ENCODE results near the gene PANX2. TPM values are rescaled to one million over a fixed set of nuclear protein-coding genes. Genes with fewer than 3 reads are reported as not detected.

Gene PANX2
- 1.5 and 2.0 TPM in 2 replicates for total RNA-seq

GRCh38 chr22:50170453-50171318, at the start of gene PANX2:
PANX2 (plus strand) TSS chr22:50170731; CDS start chr22:50170731, 0 bp downstream.

GRCh38 chr22:50185375-50186087, 15.0 kb downstream of the PANX2 start, which contains the start of gene TRABD:
TRABD (plus strand) TSS chr22:50185913; CDS start chr22:50193061, 7,148 bp downstream.

GRCh38 chr22:50200461-50201190, 30.1 kb downstream of the PANX2 start, which contains the start of gene SELENOO:
SELENOO (plus strand) TSS chr22:50201011; CDS start chr22:50201037, 26 bp downstream.

Other genes starting within 250 kb of the PANX2 start
- gene PIM3, start 210.0 kb upstream of the PANX2 start, total RNA-seq, result 28.2 and 34.4 TPM in 2 replicates
- 0.09 TPM in 1 of 2 replicates, not detected in the other for gene IL17REL, start 158.0 kb upstream of the PANX2 start, total RNA-seq
- not detected in 2 replicates for gene TTLL8, start 112.4 kb upstream of the PANX2 start, total RNA-seq
- gene MLC1, start 85.3 kb upstream of the PANX2 start, total RNA-seq, result 0.18 and 0.59 TPM in 2 replicates
- gene MOV10L1, start 80.7 kb upstream of the PANX2 start, total RNA-seq, result 2.1 and 14.8 TPM in 2 replicates
- gene TRABD, start 15.2 kb downstream of the PANX2 start, total RNA-seq, result 19.9 and 32.9 TPM in 2 replicates
- gene SELENOO, start 30.3 kb downstream of the PANX2 start, total RNA-seq, result 22.7 and 24.3 TPM in 2 replicates
- gene TUBGCP6, start 74.3 kb downstream of the PANX2 start, total RNA-seq, result 29.7 and 36.2 TPM in 2 replicates
- gene HDAC10, start 80.5 kb downstream of the PANX2 start, total RNA-seq, result 38.6 and 52.5 TPM in 2 replicates
- gene MAPK12, start 91.0 kb downstream of the PANX2 start, total RNA-seq, result 44.8 and 46.6 TPM in 2 replicates
- gene MAPK11, start 99.6 kb downstream of the PANX2 start, total RNA-seq, result 3.6 and 7.2 TPM in 2 replicates
- 185 and 257 TPM in 2 replicates for gene PLXNB2, start 136.9 kb downstream of the PANX2 start, total RNA-seq
- gene DENND6B, start 156.3 kb downstream of the PANX2 start, total RNA-seq, result 1.5 and 2.3 TPM in 2 replicates
- gene PPP6R2, start 172.6 kb downstream of the PANX2 start, total RNA-seq, result 60.3 and 68.0 TPM in 2 replicates